NOMO-1 treated with dmso at 0.1 percent for 144 hours (cell line): Measurements from ENCODE around the gene CCDC142.

Source experiments
- DNase-seq: peaks from one replicate; lab custom pipeline; 2025; ENCODE audit not compliant: unreplicated experiment; lab: John Stamatoyannopoulos, UW

Gene CCDC142, protein sequence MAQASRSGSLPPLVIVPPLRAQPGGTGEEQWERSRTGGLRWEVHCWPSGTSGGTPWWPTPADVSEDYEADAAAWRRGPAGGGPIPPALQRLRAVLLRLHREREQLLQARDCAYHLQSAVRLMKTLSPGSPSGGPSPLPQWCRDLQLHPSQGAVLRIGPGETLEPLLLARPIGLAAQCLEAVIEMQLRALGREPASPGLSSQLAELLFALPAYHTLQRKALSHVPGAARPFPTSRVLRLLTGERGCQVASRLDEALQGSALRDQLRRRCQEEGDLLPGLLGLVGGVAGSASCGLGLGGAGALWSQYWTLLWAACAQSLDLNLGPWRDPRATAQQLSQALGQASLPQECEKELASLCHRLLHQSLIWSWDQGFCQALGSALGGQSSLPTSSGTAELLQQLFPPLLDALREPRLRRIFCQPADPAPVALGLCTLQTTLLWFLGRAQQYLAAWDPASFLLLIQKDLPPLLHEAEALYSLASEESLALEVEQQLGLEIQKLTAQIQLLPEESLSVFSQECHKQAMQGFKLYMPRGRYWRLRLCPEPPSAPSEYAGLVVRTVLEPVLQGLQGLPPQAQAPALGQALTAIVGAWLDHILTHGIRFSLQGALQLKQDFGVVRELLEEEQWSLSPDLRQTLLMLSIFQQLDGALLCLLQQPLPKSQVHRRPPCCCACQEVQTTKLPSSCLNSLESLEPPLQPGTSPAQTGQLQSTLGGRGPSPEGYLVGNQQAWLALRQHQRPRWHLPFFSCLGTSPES

DNA sequence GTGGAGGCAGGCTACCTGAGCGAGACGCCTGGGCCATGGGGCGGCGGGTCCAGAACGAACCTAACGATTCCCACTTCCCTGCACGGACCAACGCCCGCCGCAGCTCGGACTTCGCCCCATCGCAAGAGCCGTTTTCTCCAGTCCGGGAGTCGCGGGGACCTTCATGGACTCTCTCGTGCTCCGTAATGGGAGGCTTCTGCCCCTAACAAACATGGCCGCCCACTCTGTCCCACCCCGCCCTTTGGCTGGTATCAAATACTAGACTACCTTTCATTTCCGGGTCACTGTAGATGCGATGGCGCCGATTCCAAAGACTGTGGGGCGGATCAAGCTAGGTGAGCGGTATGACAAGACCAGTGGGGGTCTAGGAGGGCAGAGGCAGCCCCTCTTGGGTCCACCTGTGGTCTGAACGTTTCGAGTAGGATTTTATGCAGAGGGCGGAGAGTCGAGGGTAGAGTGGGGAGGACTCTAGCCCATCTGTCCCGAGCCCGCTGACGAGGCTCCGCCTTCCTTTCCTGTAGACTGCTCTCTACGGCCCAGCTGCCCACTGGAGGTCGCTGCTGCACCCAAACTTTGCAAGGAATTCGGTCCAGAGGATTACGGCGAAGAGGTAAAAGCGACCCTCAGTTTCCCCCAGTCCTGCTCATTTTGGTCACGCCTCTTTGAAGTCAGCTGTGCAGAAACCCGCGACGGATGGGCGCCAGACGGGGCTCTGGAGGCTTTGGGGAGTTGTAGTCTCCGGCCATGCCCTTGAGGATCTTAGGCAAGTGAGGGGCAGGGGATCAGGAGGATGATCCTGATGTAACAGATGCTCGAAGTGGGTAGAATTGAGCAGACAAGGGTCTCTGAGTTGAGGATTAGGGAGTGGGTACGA, at the start of gene CCDC142, which contains the start of gene TTC31:
TSS of gene CCDC142 (minus strand) at position 198 of the 874 bp plus-strand sequence. CDS start at position 37, 161 bp downstream.
TSS of gene TTC31 (plus strand) at position 281 of the 874 bp plus-strand sequence. CDS start at position 296, 15 bp downstream.
- peak; percentile 92 for DNase-seq

DNA sequence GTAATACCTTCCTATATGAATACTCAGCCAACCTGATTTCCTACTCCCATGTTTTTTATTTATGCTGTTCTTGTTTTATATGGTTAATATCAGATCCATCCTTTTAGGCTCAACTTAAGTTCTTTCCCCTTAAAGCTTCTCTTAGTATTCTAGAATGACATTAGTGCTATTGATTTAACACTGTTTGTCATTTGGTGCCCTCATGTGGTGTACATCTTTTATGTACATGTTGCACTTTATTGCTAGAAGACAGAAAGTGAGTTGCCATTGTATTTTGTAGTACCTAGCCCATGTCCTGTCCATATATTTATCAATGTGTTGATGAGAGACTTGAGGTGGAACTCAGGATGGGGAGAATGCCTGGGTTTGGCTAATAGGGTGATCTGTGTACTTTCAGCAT, 49.4 kb upstream of the CCDC142 start:
- DNase-seq: no peak

DNA sequence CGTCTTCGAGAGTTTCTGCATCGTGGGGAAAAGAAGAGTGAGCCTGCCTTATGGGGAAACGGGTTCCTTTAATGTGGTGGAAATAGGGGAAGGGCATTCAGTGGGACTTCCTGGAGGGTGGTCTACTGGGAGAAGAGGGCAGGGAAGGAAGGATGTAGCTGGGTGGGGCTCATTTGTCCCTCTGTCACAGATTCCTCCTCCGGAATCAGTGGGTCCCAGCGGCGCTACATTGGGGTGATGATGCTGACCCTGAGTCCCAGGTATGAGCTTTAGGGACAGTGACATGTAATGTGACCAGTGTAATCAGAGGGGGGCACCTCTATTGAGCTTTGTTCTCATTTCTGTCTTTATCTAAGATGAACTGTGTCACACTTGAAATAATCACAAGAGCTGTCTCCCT, 48.9 kb upstream of the CCDC142 start:
- no peak for DNase-seq

DNA sequence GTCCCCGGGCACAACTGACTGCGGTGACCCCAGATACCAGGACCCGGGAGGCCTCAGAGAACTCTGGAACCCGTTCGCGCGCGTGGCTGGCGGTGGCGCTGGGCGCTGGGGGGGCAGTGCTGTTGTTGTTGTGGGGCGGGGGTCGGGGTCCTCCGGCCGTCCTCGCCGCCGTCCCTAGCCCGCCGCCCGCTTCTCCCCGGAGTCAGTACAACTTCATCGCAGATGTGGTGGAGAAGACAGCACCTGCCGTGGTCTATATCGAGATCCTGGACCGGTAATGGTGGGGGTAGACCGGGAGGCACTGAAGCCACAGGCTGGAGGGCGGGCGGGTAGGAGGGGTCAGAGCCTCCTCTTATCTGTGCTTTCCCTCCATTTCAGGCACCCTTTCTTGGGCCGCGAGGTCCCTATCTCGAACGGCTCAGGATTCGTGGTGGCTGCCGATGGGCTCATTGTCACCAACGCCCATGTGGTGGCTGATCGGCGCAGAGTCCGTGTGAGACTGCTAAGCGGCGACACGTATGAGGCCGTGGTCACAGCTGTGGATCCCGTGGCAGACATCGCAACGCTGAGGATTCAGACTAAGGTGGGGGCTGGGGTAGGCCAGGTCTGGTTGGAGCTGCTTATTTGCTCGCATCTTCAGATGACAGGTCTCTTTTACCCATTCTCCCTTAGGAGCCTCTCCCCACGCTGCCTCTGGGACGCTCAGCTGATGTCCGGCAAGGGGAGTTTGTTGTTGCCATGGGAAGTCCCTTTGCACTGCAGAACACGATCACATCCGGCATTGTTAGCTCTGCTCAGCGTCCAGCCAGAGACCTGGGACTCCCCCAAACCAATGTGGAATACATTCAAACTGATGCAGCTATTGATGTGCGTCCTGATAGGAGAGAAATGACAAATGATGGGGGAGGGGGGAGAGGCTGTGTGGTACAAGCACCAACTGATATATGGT, 47.7 kb upstream of the CCDC142 start:
- DNase-seq: peak; percentile 16

DNA sequence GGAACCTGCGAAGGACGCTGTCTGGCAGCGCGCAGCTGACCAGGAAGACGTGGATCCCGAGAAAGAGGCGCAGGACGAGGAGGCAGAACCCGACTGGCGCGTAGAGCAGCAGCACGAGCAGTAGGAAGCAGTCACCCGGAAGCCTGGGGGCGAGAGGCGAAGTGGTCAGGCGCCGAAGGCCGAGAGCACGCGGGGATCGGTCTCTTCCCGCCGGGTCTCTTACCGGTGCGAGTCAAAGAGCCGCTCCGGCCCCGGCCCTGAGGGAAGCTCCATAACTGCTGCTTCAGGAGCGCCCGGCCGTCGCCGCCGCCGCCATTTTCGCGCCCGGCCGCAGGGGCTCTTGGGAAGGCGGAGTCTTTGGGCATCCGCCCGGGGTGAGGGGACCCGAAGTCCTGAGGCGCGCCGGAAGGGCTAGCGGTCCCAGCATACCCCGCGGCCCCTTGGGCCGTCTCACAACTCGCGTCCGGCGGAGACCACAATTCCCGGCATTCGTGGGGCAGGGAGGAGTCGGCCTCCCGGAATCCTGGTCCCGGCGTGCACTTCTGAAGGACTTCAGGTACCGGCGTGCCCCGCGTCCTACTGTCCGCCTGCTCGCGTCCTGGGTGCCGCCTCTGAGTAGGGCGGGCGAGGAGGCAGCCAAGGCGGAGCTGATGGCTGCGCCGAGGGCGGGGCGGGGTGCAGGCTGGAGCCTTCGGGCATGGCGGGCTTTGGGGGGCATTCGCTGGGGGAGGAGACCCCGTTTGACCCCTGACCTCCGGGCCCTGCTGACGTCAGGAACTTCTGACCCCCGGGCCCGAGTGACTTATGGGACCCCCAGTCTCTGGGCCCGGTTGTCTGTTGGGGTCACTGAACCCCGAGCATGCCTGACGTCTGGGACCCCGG, 46.8 kb upstream of the CCDC142 start, which contains the start of the genes AUP1 and HTRA2:
TSS of gene AUP1 (minus strand) at position 350 of the 882 bp plus-strand sequence. CDS start at position 273, 77 bp downstream.
TSS of gene HTRA2 (plus strand) at position 577 of the 882 bp plus-strand sequence. CDS start at position 651, 74 bp downstream.
- peak; percentile 97 for DNase-seq

DNA sequence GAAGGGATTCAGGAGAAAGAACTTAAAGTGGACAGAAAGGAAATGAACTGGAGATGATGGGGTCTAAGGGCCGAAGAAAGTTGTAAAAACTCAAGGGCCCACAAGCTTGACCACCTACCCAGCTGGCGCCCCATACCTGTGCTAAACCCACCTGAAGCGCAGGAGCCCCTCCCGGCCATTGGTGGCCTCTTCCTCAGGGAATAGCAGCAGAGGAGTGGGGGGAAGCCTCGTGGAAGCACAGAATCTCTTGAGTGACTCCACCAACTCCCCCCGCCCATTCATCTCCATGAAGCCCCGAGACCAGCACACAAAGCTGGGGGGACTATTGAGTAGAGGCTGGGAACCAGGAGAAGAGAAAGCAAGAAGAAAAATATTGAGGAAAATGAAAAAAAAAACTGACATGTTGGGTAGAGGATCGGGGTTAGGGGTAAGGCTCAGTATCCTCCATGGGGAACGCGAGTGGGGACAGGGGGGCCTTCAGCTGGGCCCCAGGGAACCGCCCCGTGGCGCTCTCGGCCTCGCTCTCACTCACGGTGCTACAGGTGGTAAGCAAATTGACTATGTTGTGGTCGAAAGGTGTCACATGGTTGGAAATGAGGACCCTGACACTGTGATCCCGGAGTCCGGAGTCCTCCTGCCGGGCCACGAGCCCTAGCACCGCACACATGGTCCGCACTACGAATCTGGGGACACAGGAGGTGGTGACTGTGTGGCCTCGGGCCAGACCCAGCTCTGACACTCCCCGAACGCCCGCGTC, 46.0 kb upstream of the CCDC142 start:
- no peak for DNase-seq

DNA sequence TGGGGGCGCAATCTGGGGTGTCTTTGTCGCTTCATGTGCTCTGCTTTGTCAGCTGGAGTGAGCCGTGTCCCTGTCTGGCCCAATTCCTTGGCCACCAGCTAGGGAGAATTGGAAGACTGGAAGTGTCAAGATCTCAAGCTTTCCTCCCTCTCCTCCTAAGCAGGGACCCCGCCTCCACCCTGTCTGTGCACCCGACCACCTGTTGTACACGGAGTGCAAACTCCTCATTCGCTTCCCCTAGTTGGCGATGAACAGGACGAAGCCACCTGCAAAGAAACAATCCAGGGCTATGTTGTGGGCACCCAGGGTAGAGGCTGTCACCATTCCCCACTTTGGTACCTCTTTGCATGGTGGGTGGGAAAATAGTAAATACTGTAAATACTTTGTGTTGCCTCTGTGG, 44.9 kb upstream of the CCDC142 start:
- no peak for DNase-seq

DNA sequence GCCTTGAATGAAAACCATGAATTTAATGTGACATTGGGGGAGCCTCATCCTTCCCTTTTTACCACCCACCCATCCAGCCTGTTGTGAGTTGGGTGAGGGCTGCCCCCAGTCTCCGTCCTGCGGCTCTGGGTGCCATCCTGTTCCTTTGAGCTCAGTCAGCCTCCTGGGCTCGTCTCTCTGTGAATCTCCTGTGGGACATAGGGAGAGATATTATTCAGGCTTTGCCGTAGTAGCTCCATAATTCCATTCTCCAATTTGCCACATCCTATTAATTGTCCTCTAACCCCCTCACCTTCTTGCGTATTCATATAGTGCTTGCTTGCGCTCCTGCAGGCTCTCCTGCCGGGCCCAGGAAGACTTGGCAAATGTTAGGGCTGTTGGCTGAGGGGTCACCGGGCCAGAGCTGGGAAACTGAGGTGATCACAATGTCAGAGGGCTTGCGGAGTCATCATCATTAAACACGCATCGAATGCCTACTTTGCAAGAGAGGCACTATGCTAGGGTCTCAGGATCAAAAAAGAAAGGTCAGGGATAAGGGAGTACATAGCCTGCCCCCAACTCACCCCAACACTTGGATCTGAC, 43.9 kb upstream of the CCDC142 start:
- DNase-seq: no peak

DNA sequence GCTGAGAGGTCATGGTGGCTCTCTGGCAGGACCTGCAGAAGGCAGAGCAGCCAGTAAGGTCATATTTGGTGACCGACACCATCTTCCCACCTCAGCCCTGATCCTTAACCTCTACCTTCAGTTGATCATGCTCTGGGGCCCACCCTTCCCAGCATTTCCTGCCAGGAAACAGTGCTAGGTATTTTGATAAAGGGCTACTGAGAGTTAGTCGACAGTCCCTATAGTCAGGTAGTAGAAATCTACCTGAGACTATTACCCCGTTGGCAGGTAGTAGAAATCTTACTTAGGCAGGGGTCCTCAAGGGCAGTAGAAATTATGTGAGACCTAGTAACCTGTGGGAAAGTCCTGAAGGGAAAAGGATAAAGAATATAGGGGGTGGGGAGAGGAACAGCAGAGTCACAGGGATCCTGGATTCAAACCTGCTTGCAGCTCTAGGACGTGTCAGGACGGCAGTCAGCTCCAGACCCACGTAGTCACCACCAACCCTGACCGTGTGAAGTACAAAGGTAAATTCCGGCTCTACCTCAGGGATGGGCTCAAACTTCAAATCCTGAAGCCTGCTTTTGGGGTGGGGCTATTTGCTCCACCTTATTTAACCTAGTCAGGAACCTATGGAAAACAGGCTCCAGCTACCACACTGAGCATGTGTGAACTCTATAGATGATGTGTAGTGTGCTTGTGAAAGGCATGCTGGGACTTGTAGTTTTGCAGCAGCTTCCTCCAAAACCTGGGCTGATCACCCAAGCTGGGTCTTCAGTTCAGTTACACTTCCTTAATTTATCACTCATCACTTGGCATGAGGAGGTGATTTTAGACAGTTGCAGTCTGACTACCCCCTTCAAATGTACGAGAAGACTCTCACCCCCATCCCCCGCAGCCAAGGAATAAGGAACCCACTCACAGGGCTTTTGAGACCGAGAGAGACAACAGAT, 43.2 kb upstream of the CCDC142 start, which contains the start of gene DQX1:
TSS of gene DQX1 (minus strand) at position 515 of the 932 bp plus-strand sequence. CDS start at position 13, 502 bp downstream.
- peak; percentile 56 for DNase-seq

DNA sequence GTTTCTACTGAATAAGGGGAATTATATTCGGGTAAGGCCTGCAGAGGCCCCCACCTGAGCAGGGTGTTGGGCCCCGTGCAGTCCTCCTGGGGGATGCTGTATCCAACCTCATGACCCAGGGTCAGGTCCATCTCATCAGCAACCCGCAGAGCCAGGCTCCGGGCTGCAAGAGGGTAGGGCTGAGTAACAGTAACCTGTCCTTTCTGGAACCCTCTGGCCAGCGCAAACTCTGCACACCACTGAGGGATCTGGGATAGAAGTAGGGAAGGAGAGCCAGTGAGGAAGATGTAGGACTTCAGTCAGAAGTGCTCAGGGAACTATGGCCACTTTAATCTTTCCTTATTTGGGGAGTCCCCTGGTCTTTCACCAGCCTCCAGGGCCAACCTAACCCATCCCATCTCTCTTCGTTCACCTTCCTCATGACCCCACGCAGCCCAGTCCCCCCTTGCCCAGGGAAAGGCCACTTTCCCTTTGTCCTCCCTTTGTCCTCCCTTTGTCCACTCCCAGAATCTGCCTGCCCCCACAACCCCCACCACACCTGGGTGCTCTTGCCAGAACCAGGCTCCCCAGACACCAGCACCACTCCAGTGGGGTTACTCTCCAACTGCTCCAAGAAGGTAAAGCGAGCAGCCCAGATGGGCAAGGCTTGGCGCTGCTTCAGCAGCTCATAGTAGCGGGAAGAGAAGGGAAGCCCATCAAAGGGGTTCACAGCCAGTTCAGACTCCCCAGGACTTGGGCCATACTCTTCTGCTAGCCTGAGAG, 42.3 kb upstream of the CCDC142 start:
- DNase-seq: no peak

DNA sequence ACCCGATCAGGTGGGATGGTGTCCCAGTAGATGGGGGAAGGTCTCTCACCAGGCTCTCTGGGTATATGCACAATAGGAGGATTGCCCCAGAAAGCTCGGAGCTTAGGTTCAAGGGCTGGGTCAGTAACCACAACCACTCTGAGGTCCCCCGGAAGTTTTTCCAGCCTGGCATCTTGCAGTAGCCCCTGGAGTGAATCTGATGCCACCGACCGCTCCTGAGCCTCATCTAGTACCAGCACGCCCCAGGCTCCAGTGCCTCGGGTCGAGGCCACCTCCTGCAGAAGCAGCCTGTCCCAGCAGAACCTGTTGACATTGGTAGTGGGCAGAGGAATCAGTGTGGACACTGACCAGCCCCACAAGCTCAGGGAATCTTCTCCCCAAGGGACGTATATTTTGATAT, 41.2 kb upstream of the CCDC142 start:
- no peak for DNase-seq

DNA sequence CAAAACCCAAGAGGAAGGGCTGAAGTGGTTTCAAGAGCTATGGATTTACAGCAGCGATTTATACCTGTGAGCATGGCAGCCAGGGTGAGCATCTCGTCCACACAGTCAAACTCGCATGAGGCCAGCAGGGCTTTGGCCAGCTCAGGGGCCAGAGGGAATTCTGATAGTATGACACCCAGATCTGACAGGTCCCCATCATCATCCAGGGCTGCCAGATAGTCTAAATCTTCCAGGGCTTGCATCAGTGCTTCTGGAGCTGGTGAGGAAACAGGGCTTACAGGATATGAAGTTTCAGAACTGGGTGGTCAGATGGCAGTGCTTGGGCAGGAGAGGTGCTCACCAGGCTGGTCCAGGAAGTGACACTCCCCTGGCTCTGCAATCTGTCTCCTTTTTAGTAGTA, 39.7 kb upstream of the CCDC142 start:
- DNase-seq: no peak

DNA sequence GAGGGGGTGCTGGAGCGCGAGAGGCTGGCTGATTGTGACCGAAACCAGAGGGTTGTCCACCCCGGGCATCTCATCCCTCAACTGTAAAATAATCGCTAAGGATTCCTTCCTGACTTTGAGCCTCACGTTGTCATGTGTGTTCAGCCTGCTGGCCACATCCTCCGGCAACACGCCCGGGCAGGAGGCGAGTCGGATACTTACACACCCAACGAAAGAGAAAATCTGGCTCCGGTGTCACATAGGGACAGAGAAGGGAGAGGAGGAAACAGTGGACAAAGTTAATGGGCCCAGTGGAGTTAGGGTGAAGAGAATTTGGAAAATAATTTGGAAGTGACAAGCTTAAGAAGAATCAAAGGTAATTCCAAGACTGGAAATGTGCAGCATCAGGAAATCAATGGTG, 33.9 kb upstream of the CCDC142 start:
- no peak for DNase-seq

DNA sequence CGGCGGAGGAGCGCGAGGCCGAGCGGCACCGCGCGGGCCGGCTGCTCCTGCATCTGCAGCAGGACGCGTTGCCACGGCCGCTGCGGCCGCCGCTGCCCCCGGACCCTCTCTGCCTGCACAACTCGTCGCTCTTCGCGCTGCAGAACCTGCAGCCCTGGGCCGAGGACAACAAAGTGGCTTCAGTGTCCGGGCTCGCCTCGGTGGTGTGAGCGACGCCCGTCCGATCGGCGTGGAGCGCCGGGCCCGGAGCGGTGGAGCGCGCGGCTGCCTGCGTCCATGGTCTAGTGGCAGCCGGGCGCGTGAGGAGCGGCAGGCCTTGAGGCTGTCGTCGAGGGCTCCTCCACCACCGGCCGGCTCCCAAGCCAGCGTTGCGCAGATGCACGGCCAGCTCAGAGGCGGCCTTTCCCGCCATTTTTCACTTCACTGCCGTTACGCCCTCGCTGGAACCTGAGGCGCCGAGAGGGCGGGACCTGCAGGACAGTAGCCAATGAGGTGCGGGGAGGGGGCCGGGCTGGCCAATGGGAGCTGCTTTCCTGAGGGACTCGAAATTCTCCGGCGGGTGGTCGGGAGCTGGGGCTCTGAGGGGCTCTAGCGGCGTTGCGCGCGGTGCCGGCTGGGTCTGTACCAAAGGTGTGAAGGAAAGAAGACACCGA, 33.3 kb upstream of the CCDC142 start:
- no peak for DNase-seq

DNA sequence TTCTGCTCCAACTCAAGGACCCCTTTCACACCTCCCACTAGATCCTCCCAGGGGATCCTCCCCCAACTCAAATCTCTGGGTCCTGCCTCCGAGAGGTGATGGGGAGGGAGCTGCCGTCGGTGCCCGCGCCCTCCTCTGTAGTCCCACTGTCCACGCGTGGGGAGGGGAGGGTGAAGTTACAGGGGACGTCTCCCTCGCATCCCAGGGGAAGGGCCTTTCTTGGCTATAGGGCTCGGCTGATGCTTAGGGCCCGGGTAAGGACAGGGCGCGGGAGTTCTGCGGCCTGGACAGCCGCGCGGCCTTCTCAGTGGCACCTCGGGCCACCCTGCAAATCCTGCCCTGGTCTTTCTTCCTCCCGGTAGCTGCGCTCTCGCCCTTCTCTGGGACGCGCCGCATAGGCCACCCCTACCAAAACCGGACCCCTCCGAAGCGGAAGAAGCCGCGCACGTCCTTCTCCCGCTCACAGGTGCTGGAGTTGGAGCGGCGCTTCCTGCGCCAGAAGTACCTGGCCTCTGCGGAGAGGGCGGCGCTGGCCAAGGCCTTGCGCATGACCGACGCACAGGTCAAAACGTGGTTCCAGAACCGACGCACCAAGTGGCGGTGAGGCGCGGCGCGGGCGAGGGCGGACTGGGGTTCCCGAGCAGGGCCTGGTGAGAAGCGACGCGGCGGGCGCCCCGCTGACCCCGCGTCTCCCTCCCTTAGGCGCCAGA, 32.6 kb upstream of the CCDC142 start:
- DNase-seq: no peak
